ENCODE results near the gene BNIP2. TPM values are rescaled to one million over a fixed set of nuclear protein-coding genes. Genes with fewer than 3 reads are reported as not detected.

The BNIP2 gene
- total RNA-seq, 1 donor from 2014 or later, result 83.2 TPM

GRCh38 chr15:59723687-59724346, 34.7 kb upstream of the BNIP2 start:
- no peak for TF ChIP-seq CTCF (IDR thresholded peaks at IDR 0.05)
- no peak for TF ChIP-seq POLR2AphosphoS5 (IDR thresholded peaks at IDR 0.05; ENCODE audit: insufficient read depth in 1 of 2, low read depth in 1 of 2)
- TF ChIP-seq POLR2A (IDR thresholded peaks at IDR 0.05), result no peak
- H3K4me3 ChIP-seq, result no peak overlapping the region
- H3K36me3 ChIP-seq, result no peaks in the 10 kb centered on the region
- no peaks in the 10 kb centered on the region for H3K27me3 ChIP-seq
- H3K27ac ChIP-seq, result no peak overlapping the region
- intact Hi-C loops (cut with DNase I), result no loop called here
- no peak for DNase-seq (ENCODE audit: extremely low spot score in 2 of 2)
- H3K4me1 ChIP-seq, result no peaks in the 10 kb centered on the region
- H3K9me3 ChIP-seq, result no peaks in the 10 kb centered on the region

- intact Hi-C loops (cut with DNase I), result no loop called here
- no peak for DNase-seq (ENCODE audit: extremely low spot score in 2 of 2)
- Histone ChIP-seq H3K9me3 (no peaks in the 10 kb centered on the region), H3K4me1 (no peaks in the 10 kb centered on the region), H3K4me3 (no peak overlapping the region), H3K36me3 (no peaks in the 10 kb centered on the region), H3K27me3 (no peaks in the 10 kb centered on the region), H3K27ac (no peak overlapping the region)
- TF ChIP-seq CTCF (IDR thresholded peaks at IDR 0.05) (no peak), POLR2A (IDR thresholded peaks at IDR 0.05) (no peak), POLR2AphosphoS5 (IDR thresholded peaks at IDR 0.05; ENCODE audit: insufficient read depth in 1 of 2, low read depth in 1 of 2) (no peak)
These were observed 33.4 kb upstream of the BNIP2 start for GRCh38 chr15:59722476-59722875.

GRCh38 chr15:59722037-59722436, 32.9 kb upstream of the BNIP2 start:
- DNase-seq (ENCODE audit: extremely low spot score in 2 of 2), result no peak
- H3K4me3 ChIP-seq, result no peak overlapping the region
- no peak overlapping the region for H3K27ac ChIP-seq
- no peaks in the 10 kb centered on the region for H3K36me3 ChIP-seq
- intact Hi-C loops (cut with DNase I), result no loop called here
- no peak for TF ChIP-seq POLR2A (IDR thresholded peaks at IDR 0.05)
- no peak for TF ChIP-seq POLR2AphosphoS5 (IDR thresholded peaks at IDR 0.05; ENCODE audit: insufficient read depth in 1 of 2, low read depth in 1 of 2)
- TF ChIP-seq CTCF (IDR thresholded peaks at IDR 0.05), result no peak
- no peaks in the 10 kb centered on the region for H3K4me1 ChIP-seq
- H3K9me3 ChIP-seq, result no peaks in the 10 kb centered on the region
- H3K27me3 ChIP-seq, result no peaks in the 10 kb centered on the region

GRCh38 chr15:59721411-59721810, 32.3 kb upstream of the BNIP2 start:
- Histone ChIP-seq H3K27me3 (no peaks in the 10 kb centered on the region), H3K27ac (no peak overlapping the region), H3K4me3 (no peak overlapping the region), H3K4me1 (no peaks in the 10 kb centered on the region), H3K36me3 (no peaks in the 10 kb centered on the region), H3K9me3 (no peaks in the 10 kb centered on the region)
- intact Hi-C loops (cut with DNase I), result no loop called here
- TF ChIP-seq CTCF (IDR thresholded peaks at IDR 0.05) (no peak), POLR2AphosphoS5 (IDR thresholded peaks at IDR 0.05; ENCODE audit: insufficient read depth in 1 of 2, low read depth in 1 of 2) (no peak), POLR2A (IDR thresholded peaks at IDR 0.05) (no peak)
- no peak for DNase-seq (ENCODE audit: extremely low spot score in 2 of 2)

GRCh38 chr15:59713177-59713576, 24.1 kb upstream of the BNIP2 start:
- H3K4me3 ChIP-seq, result no peak overlapping the region
- DNase-seq (ENCODE audit: extremely low spot score in 2 of 2), result no peak
- H3K27ac ChIP-seq, result no peak overlapping the region
- H3K4me1 ChIP-seq, result no peaks in the 10 kb centered on the region
- no peaks in the 10 kb centered on the region for H3K27me3 ChIP-seq
- H3K36me3 ChIP-seq, result no peaks in the 10 kb centered on the region
- intact Hi-C loops (cut with DNase I), result no loop called here
- H3K9me3 ChIP-seq, result no peaks in the 10 kb centered on the region
- TF ChIP-seq CTCF (IDR thresholded peaks at IDR 0.05) (no peak), POLR2A (IDR thresholded peaks at IDR 0.05) (no peak), POLR2AphosphoS5 (IDR thresholded peaks at IDR 0.05; ENCODE audit: insufficient read depth in 1 of 2, low read depth in 1 of 2) (no peak)
